ENCODE measurements around the gene CA9.

CA9 gene

GRCh38 chr9:35703906-35704672 lies 30.4 kb downstream of the CA9 start:
- no peak for TF ChIP-seq CTCF (conservative IDR thresholded peaks at IDR 0.05)
- no peak overlapping the region for H3K27ac ChIP-seq

- no peak for TF ChIP-seq CTCF (conservative IDR thresholded peaks at IDR 0.05)
- H3K27ac ChIP-seq: no peak overlapping the region
These were observed 31.6 kb downstream of the CA9 start for GRCh38 chr9:35705372-35705771.

- no peak for TF ChIP-seq CTCF (conservative IDR thresholded peaks at IDR 0.05)
- no peak overlapping the region for H3K27ac ChIP-seq
These were observed 32.2 kb downstream of the CA9 start for GRCh38 chr9:35705836-35706430.

DNA sequence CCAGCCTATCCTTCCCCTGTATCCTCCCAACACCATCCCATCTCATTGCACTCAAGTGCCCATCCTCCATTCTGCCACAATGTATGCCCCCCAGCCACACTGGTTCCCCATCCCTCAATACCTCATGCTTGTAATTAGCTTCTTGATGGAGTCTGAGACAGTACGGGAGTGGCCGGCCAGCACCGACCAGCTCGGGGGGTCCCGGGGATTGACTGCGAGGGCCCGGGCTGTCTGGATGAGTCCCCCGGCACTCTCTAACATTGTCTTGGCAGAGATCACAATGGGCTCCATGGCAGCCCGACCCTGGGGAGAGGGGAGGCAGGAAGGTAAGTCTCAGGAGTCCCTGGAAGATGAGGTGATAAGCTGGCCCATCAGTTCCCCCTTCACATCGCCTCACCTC lies 33.2 kb downstream of the CA9 start:
- no peak overlapping the region for H3K27ac ChIP-seq
- TF ChIP-seq CTCF (conservative IDR thresholded peaks at IDR 0.05): no peak

GRCh38 chr9:35708146-35708545 lies 34.4 kb downstream of the CA9 start:
- no peak overlapping the region for H3K27ac ChIP-seq
- TF ChIP-seq CTCF (conservative IDR thresholded peaks at IDR 0.05): no peak

GRCh38 chr9:35710818-35711500 lies 37.2 kb downstream of the CA9 start:
- H3K27ac ChIP-seq: no peak overlapping the region
- no peak for TF ChIP-seq CTCF (conservative IDR thresholded peaks at IDR 0.05)
